Smooth muscle cell of the brain vasculature (primary cell): ENCODE data around the gene PLXNA3.

Source experiments
- DNase-seq: peaks from one replicate; pipeline ENCODE4 v3.0.0-alpha.2; 2012; ENCODE audit warnings: low read depth, low spot score

The PLXNA3 gene

GRCh38 chrX:154435171-154435733, 22.8 kb upstream of the PLXNA3 start:
- DNase-seq: no peak

GRCh38 chrX:154436374-154436982, 21.6 kb upstream of the PLXNA3 start:
- no peak for DNase-seq

GRCh38 chrX:154436983-154437752, 20.9 kb upstream of the PLXNA3 start, which contains the start of gene GDI1:
TSS of gene GDI1 (plus strand) at chrX:154437154. CDS start at chrX:154437255, 101 bp downstream.
- DNase-seq: no peak

DNA sequence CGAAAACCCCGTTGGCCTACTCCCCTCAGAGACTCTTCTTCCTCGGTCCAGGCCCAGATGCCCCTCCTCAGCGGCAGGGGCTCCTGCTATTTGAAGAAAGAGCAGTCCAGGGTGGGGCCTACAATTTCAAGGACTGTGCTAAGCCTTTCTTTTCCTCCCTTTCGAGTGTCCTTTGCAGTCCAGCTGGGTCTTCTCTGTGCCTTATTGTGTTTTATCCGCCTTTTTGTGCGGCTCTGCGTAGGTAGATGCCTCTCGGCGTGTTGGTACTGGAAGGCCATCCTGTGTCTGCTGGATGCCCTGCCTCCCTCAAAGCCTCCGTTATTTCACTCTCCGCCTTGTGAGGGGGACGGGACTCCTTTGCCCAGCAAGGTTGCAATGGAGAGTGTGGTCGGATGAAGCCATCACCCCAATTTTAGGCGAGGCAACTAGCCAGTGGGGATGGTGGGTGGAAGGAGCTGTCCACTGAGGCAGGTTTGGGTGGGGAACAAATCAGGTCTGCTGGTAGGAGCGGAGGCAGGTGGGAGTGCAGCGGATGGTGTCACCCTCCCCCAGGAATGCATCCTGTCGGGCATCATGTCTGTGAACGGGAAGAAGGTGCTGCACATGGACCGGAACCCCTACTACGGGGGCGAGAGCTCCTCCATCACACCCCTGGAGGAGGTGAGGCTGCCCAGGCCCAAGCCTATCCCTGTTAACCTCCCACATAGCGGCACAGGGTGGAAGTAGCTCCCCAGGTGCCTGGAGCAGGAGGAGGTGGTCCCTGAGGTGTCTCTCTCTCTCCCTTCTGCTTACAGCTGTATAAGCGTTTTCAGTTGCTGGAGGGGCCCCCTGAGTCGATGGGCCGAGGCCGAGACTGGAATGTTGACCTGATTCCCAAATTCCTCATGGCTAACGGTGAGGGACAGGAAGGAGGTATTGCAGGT, 19.8 kb upstream of the PLXNA3 start:
- no peak for DNase-seq

DNA sequence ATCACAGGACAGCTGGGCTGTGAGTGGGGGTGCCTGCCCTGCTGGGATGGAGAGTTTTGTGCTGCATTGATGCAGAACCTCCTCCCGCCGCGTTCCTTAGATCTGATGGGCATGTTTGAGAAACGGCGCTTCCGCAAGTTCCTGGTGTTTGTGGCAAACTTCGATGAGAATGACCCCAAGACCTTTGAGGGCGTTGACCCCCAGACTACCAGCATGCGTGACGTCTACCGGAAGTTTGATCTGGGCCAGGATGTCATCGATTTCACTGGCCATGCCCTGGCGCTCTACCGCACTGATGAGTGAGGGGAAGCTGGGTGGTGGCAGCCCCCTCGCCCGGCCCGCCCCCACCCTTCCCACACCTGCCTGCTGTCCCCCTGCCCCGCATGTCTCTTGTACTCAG, 18.2 kb upstream of the PLXNA3 start:
- no peak for DNase-seq

DNA sequence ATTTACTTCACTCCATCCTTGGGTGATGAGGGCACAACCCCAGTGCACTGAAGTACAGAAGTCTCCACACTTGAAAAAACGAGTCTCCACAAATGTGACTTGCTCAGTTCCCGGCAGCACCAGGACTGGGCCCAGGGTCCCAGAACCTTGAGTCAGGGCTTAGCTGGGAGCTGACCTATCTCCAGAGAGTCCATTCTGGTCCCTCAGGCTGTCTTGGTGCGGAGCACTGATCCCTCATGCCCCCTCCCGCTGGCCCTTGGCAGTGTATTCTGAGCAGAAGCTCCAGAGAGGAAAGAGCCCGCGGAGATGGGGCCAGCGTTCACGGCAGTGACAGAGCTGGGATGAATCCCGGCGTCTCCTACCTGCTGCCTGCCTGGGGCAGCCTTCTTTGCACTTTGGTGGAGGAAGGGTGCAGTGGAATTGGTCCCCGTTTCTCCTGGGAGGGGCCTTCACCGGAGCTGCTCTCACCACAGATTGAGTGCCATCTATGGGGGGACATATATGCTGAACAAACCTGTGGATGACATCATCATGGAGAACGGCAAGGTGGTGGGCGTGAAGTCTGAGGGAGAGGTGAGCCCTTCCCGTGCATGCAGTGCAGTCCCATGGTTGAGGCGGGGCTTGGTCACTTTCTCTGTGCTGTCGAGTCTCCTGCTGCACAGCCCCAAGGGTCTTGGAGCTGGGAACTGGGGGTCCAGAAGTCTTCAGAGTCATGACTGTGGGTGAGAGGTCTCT, 17.3 kb upstream of the PLXNA3 start:
- no peak for DNase-seq

DNA sequence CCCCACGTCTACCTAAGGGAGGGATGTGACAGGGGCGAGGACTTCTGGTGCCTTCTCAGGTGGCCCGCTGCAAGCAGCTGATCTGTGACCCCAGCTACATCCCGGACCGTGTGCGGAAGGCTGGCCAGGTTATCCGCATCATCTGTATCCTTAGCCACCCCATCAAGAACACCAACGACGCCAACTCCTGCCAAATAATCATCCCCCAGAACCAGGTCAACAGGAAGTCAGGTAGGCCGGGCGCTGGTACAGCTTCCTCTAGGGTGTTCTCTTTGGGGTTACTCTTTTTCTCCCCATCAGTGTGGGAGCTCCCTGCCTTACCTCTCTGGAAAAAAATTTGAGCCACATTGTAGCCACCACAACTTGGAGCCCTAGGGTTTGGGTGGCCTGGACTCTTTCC, 16.5 kb upstream of the PLXNA3 start:
- no peak for DNase-seq

DNA sequence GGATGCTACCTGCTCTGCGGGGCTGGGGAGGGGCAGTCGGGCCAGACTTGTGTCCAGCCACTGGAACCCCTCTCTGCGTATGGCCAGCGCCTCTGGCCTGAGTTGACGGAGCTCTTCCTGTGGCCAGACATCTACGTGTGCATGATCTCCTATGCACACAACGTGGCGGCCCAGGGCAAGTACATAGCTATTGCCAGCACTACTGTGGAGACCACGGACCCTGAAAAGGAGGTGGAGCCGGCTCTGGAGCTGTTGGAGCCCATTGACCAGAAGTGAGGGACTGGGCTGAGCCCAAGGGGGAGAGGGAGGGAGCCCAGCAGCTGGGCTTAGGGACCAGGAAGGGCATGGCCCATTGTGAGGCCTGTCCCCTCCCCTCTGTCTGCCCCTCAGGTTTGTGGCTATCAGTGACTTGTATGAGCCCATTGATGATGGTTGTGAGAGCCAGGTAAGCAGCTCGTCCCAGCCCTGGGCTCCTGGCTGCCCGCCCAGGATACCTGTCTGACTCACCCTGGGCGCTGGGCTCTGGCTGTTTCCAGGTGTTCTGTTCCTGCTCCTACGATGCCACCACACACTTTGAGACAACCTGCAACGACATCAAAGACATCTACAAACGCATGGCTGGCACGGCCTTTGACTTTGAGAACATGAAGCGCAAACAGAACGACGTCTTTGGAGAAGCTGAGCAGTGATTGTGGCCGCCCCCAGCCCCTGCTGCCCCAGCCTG, 15.9 kb upstream of the PLXNA3 start:
- no peak for DNase-seq

DNA sequence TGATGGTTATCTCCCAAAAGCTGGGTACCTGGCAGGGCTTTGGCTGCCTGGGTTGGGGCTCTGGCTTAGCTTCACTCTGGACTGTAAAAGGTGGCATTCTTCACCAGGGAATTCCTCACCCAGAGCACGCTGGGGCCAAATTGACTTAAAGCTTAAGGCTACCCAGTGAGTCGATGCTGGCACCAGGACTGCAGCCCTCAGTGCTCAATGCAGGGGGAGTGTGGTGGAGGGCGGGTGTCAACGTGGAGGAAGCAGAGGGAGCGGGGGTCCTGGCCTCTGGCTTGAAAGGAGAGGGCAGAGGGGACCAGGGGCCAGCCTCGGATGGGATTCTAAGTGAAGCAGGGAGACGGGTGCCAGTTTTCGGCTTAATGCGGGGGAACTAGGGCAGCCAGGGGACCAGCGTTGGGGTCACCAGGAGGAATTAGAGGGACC, 14.6 kb upstream of the PLXNA3 start:
- DNase-seq: no peak

DNA sequence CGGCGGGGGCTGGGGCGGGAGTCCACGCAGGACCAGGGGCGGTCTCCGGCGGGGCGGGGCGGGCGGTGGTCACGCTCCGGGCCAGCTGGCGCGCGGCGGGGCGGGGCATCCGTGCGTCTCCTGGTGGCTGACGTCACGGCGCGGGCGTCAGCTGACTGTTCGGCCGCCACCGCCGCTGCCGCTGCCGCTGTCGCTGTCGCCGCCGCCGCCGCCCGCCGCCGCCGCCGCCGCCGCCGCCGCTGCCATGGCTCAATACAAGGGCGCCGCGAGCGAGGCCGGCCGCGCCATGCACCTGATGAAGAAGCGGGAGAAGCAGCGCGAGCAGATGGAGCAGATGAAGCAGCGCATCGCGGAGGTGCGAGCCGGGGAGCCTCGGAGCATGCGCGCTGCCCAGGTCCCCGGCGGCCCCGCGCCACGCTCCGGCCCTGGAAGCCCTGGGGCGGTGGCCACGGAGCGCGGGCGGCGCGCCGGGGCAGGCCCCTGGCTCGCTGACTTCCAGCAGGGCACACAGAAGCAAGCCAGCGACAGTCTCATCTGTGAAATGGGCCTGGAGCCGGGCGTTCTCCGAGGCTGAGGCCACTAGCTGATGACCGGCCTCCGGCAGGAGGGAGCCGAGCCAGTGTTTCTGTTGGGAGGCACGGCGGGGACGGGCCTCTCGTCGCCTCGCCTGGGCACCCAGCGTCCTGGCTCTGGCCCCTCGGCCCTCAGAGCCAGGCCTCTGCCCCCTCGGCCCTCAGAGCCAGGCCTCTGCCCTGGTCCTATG, 13.9 kb upstream of the PLXNA3 start, which contains the start of gene FAM50A:
FAM50A (plus strand) TSS at position 150 of the 763 bp plus-strand sequence; CDS start at position 245, 95 bp downstream.
- DNase-seq: no peak

GRCh38 chrX:154444755-154445246, 13.3 kb upstream of the PLXNA3 start:
- DNase-seq: no peak

DNA sequence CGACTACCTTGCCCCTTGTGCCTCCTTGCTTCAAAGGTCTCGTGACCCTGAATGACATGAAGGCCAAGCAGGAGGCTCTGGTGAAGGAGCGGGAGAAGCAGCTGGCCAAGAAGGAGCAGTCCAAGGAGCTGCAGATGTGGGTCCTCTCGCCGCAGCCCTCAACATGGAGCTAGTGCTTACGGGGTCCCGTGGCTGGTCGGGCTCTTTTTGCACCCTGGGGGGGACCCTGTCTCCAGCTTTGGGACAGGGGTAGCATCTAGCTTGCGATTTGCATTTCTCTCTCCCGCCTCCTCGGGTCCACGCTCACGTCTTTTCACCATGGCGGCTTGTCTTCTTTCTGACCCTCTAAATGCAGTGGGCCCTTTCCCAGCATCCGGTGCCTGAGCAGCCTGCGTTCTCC, 12.3 kb upstream of the PLXNA3 start:
- no peak for DNase-seq

DNA sequence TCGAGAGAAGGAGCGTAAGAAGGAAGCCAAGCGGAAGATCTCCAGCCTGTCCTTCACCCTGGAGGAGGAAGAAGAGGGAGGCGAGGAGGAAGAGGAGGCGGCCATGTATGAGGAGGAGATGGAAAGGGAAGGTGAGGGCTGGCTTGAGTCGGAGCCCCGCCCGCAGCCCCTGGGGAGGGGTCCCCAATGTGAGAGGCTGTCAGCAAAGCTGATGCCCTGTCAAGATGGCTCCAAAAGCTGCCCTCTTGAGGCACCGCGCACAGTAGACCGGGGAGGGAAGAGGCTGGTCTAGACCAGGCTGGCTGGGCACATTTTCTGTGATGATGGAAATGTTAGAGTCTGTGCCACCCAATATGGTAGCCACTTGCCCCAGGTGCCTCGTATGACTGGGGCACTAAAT, 11.7 kb upstream of the PLXNA3 start:
- no peak for DNase-seq

GRCh38 chrX:154448484-154448883, 9.6 kb upstream of the PLXNA3 start:
- DNase-seq: no peak

DNA sequence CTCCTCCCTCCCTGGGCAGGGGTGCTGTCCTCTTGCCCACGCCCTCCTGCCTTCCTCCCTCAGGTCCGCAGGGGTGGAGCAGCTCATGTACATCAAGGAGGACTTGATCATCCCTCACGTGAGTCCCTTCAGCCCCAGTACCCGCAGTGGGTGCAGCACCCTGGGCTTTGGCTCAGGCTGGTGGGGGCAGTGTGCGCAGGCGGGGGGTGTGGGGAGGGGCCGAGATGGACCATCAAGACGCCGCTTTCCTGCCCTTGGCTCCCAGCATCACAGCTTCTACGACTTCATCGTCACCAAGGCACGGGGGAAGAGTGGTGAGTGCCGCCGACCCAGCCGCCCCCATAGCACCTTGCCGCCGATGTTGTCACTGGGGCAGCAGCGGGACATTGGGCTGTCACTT, 8.5 kb upstream of the PLXNA3 start:
- no peak for DNase-seq

GRCh38 chrX:154450312-154450711, 7.8 kb upstream of the PLXNA3 start:
- no peak for DNase-seq

DNA sequence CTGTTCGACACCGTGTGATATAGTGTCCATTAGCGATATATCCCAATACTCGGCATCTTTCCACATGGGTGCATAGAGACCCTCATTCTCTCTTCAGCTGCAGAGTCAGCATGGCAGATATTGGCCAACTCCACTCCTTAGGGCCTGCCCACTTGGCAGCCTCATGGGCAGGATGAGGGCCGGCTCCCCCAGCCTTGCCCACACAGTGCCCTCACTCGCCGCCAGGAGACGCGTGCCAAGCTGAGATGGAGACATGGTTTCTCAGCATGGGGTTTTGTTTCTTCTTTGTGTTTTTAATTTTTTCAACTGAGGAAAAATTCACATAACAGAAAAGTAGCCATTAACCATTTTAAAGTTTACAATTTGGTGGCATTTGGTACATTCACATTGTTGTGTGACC, 5.3 kb upstream of the PLXNA3 start:
- DNase-seq: no peak

DNA sequence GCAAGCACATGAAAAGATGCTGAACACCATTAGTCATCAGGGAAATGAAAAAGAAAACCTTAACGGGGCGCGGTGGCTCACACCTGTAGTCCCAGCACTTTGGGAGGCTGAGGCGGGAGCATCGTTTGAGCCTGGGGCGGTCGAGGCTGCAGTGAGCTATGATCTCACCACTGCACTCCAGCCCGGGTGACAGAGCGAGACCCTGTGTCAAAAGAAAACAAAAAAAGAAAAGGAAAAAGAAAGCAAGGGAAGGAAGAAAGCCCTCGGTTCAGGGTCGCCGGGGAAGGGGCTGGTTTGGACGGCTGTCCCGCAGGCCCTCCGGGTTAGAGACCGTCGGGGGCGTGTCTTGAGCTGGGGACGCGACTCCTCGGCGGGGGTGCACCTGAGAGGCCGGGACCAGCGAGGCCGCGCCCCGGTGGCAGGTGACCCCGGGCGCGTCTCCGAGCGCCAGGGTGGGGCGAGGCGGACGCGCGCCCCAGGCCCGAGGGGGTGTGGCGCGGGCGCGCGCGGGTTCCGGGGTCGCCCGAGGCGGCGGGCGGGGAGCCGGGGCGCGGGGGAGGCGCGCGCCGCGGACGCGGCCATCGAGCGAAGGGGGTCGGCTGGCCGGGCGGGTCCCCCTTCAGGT, 478 bp upstream of the PLXNA3 start:
- DNase-seq: no peak
